SK-N-SH treated with all-trans-retinoic acid at 6 μM for 48 hours (cell line): ENCODE measurements around the gene GMPR2.

ENCODE experiments used
- ATAC-seq: fragments of 200-7000 bp; cut with Tn5 transposase; 3 replicates; pipeline ENCODE4 v1.9.1; 2020; ENCODE audit warnings: mild to moderate bottlenecking, moderate library complexity
- ARNTL ChIP-seq: fragments of 450-650 bp; formaldehyde crosslinking; IDR thresholded peaks from 2 replicates; pipeline ENCODE4 v1.5.0; 2020; ENCODE audit warnings: low read depth, mild to moderate bottlenecking, moderate library complexity, borderline replicate concordance
- BACH2 ChIP-seq: fragments of 250-450 bp; sonication (Bioruptor Pico); IDR thresholded peaks from 2 replicates; pipeline ENCODE4 v1.9.0; 2021; ENCODE audit warnings: mild to moderate bottlenecking, borderline replicate concordance
- CREB5 ChIP-seq: fragments of 250-450 bp; sonication (Bioruptor Pico); IDR thresholded peaks from 2 replicates; pipeline ENCODE4 v1.5.1; 2020; ENCODE audit warnings: low read depth, mild to moderate bottlenecking, moderate library complexity
- ESRRG ChIP-seq: fragments of 250-450 bp; sonication (Bioruptor Pico); IDR thresholded peaks from 2 replicates; pipeline ENCODE4 v1.6.1; 2021; ENCODE audit warnings: mild to moderate bottlenecking
- ISL1 ChIP-seq: fragments of 250-450 bp; sonication (Bioruptor Pico); IDR thresholded peaks from 2 replicates; pipeline ENCODE4 v2.1.2; 2022; ENCODE audit warnings: mild to moderate bottlenecking, moderate library complexity
- OSR1 ChIP-seq: fragments of 250-450 bp; sonication (Bioruptor Pico); IDR thresholded peaks from 2 replicates; pipeline ENCODE4 v1.8.0; 2022; ENCODE audit warnings: moderate library complexity, mild to moderate bottlenecking, inconsistent platforms
- PATZ1 ChIP-seq: fragments of 250-450 bp; sonication (Bioruptor Pico); IDR thresholded peaks from 2 replicates; pipeline ENCODE4 v1.8.0; 2020; ENCODE audit warnings: mild to moderate bottlenecking, moderate library complexity, borderline replicate concordance
- POU6F1 ChIP-seq: fragments of 250-450 bp; sonication (Bioruptor Pico); IDR thresholded peaks from 2 replicates; pipeline ENCODE4 v1.8.0; 2021; ENCODE audit warnings: low read depth, mild to moderate bottlenecking, moderate library complexity, borderline replicate concordance
- RARB ChIP-seq: fragments of 250-450 bp; sonication (Bioruptor Pico); IDR thresholded peaks from 2 replicates; pipeline ENCODE4 v1.8.0; 2021; ENCODE audit warnings: mild to moderate bottlenecking, moderate library complexity
- TCF4 ChIP-seq: fragments of 250-450 bp; sonication (Bioruptor Pico); IDR thresholded peaks from 2 replicates; pipeline ENCODE4 v1.8.0; 2021; ENCODE audit warnings: mild to moderate bottlenecking, moderate library complexity, borderline replicate concordance
- TOX ChIP-seq: fragments of 250-450 bp; sonication (Bioruptor Pico); IDR thresholded peaks from 2 replicates; pipeline ENCODE4 v1.8.0; 2021; ENCODE audit warnings: mild to moderate bottlenecking, moderate library complexity, borderline replicate concordance
- ZC3H10 ChIP-seq: fragments of 250-450 bp; sonication (Bioruptor Pico); IDR thresholded peaks from 2 replicates; pipeline ENCODE4 v1.5.1; 2021; ENCODE audit warnings: mild to moderate bottlenecking, moderate library complexity
- ZFP30 ChIP-seq: fragments of 450-650 bp; formaldehyde crosslinking; IDR thresholded peaks from 2 replicates; pipeline ENCODE4 v1.5.0; 2022; ENCODE audit warnings: mild to moderate bottlenecking, moderate library complexity
- ZNF565 ChIP-seq: fragments of 450-650 bp; formaldehyde crosslinking; conservative IDR thresholded peaks from 2 replicates; pipeline ENCODE4 v1.5.0; 2020; ENCODE audit warnings: low read depth, mild to moderate bottlenecking, moderate library complexity
- TF ChIP-seq, protein P1 (sequence below): fragments of 250-450 bp; sonication (Bioruptor Pico); IDR thresholded peaks from 2 replicates; pipeline ENCODE4 v1.5.0; 2020; ENCODE audit warnings: mild to moderate bottlenecking, moderate library complexity
- TF ChIP-seq, protein P2 (sequence below): fragments of 250-450 bp; sonication (Bioruptor Pico); IDR thresholded peaks from 2 replicates; pipeline ENCODE4 v1.5.1; 2021; ENCODE audit warnings: mild to moderate bottlenecking, moderate library complexity

Gene GMPR2

GRCh38 chr14:24284501-24285035, 51.8 kb downstream of the GMPR2 start (continued):
- TF ChIP-seq POU6F1 (CRISPR knock-in tag) (no peak), TCF4 (CRISPR knock-in tag) (no peak), PATZ1 (CRISPR knock-in tag) (no peak), ESRRG (CRISPR knock-in tag) (no peak)
- TF ChIP-seq, all 23 proteins: peak for 0

GRCh38 chr14:24285351-24285750, 52.6 kb downstream of the GMPR2 start:
- TF ChIP-seq RARB (no peak), ZFP30 (CRISPR knock-in tag) (no peak), ARNTL (CRISPR knock-in tag) (no peak), ISL1 (CRISPR knock-in tag) (no peak), ZC3H10 (CRISPR knock-in tag) (no peak), TOX (CRISPR knock-in tag) (no peak)
- TF ChIP-seq, all 23 proteins: peak for 0
- no peak for ATAC-seq

- no peak for ATAC-seq
Measured at GRCh38 chr14:24286996-24287395, 54.3 kb downstream of the GMPR2 start.

More at GRCh38 chr14:24286996-24287395, 54.3 kb downstream of the GMPR2 start:
- no peak for TF ChIP-seq OSR1 (CRISPR knock-in tag)
- TF ChIP-seq ZNF565 (CRISPR knock-in tag) = no peak
- TF ChIP-seq BACH2 (CRISPR knock-in tag) = no peak
- TF ChIP-seq TOX (CRISPR knock-in tag) = no peak
- TF ChIP-seq CREB5 (CRISPR knock-in tag) = no peak
- TF ChIP-seq, protein P1, sequence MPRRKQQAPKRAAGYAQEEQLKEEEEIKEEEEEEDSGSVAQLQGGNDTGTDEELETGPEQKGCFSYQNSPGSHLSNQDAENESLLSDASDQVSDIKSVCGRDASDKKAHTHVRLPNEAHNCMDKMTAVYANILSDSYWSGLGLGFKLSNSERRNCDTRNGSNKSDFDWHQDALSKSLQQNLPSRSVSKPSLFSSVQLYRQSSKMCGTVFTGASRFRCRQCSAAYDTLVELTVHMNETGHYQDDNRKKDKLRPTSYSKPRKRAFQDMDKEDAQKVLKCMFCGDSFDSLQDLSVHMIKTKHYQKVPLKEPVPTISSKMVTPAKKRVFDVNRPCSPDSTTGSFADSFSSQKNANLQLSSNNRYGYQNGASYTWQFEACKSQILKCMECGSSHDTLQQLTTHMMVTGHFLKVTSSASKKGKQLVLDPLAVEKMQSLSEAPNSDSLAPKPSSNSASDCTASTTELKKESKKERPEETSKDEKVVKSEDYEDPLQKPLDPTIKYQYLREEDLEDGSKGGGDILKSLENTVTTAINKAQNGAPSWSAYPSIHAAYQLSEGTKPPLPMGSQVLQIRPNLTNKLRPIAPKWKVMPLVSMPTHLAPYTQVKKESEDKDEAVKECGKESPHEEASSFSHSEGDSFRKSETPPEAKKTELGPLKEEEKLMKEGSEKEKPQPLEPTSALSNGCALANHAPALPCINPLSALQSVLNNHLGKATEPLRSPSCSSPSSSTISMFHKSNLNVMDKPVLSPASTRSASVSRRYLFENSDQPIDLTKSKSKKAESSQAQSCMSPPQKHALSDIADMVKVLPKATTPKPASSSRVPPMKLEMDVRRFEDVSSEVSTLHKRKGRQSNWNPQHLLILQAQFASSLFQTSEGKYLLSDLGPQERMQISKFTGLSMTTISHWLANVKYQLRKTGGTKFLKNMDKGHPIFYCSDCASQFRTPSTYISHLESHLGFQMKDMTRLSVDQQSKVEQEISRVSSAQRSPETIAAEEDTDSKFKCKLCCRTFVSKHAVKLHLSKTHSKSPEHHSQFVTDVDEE (CRISPR knock-in tag) = no peak
- no peak for TF ChIP-seq RARB
- TF ChIP-seq, protein P2, sequence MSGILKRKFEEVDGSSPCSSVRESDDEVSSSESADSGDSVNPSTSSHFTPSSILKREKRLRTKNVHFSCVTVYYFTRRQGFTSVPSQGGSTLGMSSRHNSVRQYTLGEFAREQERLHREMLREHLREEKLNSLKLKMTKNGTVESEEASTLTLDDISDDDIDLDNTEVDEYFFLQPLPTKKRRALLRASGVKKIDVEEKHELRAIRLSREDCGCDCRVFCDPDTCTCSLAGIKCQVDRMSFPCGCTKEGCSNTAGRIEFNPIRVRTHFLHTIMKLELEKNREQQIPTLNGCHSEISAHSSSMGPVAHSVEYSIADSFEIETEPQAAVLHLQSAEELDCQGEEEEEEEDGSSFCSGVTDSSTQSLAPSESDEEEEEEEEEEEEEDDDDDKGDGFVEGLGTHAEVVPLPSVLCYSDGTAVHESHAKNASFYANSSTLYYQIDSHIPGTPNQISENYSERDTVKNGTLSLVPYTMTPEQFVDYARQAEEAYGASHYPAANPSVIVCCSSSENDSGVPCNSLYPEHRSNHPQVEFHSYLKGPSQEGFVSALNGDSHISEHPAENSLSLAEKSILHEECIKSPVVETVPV (CRISPR knock-in tag) = no peak
